IMR-90 (cell line): Measurements from ENCODE around the gene LRRTM4. TPM values are rescaled to one million over a fixed set of nuclear protein-coding genes. Genes with fewer than 3 reads are reported as not detected.

ENCODE experiments used
- ATAC-seq: fragments of 200-7000 bp; cut with Tn5 transposase; 2 replicates; pipeline ENCODE4 v1.9.1; 2020; ENCODE audit warnings: low read depth, mild to moderate bottlenecking, moderate library complexity
- BruUV-seq: library from RNA; stranded (reverse); fragments of 400-500 nt; replicated peaks from 2 replicates; lab custom pipeline; 2021; lab: Mats Ljungman, UMichigan
- CTCF ChIA-PET: fragments of 300-600 bp; formaldehyde crosslinking; extraction: SDS; loops from one replicate; lab custom pipeline; 2021; ENCODE audit warnings: antibody characterized with exemption; lab: Yijun Ruan, JAX
- POLR2A ChIA-PET: fragments of 300-600 bp; sonication (Branson Sonifier 250); formaldehyde crosslinking; loops from one replicate; lab custom pipeline; 2022; ENCODE audit warnings: antibody characterized with exemption; ENCODE audit not compliant: unreplicated experiment; lab: Charles Lee
- DNase-seq: peaks from one replicate; pipeline ENCODE4 v3.0.0; 2013
- H2AFZ ChIP-seq: replicated peaks from 2 replicates; pipeline ENCODE3; 2013; ENCODE audit warnings: low read length, mild to moderate bottlenecking; ENCODE audit not compliant: poor library complexity
- H2AK5ac ChIP-seq: 2 replicates; pipeline ENCODE4 v1.6.1; 2013; ENCODE audit warnings: low read depth, low read length, inconsistent platforms
- H2AK9ac ChIP-seq: replicated peaks from 2 replicates; pipeline ENCODE3; 2013; ENCODE audit warnings: mild to moderate bottlenecking, low read depth, low read length, moderate library complexity; ENCODE audit not compliant: poor library complexity
- H2BK120ac ChIP-seq: 2 replicates; pipeline ENCODE4 v1.6.1; 2013; ENCODE audit warnings: low read depth, low read length, inconsistent platforms
- H2BK15ac ChIP-seq: 3 replicates; pipeline ENCODE4 v1.6.1; 2013; ENCODE audit warnings: low read depth, low read length, inconsistent platforms
- H2BK20ac ChIP-seq: 2 replicates; pipeline ENCODE4 v1.6.1; 2013; ENCODE audit warnings: low read depth, mild to moderate bottlenecking, inconsistent platforms, low read length, moderate library complexity
- H2BK5ac ChIP-seq: 2 replicates; pipeline ENCODE4 v1.6.1; 2013; ENCODE audit warnings: mild to moderate bottlenecking, low read depth, low read length, inconsistent platforms; ENCODE audit not compliant: poor library complexity, severe bottlenecking
- H3K14ac ChIP-seq: replicated peaks from 2 replicates; pipeline ENCODE4 v1.6.1; 2013; ENCODE audit warnings: low read depth, low read length, inconsistent platforms
- H3K18ac ChIP-seq: 2 replicates; pipeline ENCODE4 v1.6.1; 2013; ENCODE audit warnings: low read depth, low read length, control low read depth
- H3K23ac ChIP-seq: 2 replicates; pipeline ENCODE4 v1.6.1; 2013; ENCODE audit warnings: low read depth, low read length, inconsistent platforms
- H3K27ac ChIP-seq: 2 replicates; pipeline ENCODE4 v1.5.1; 2013; ENCODE audit warnings: mild to moderate bottlenecking, control low read depth, low read length; ENCODE audit not compliant: insufficient read depth
- H3K27me3 ChIP-seq: 2 replicates; pipeline ENCODE4 v1.6.1; 2013; ENCODE audit warnings: low read length; ENCODE audit not compliant: control insufficient read depth, insufficient read depth
- H3K36me3 ChIP-seq: 2 replicates; pipeline ENCODE4 v1.6.1; 2013; ENCODE audit warnings: low read length, mixed read lengths; ENCODE audit not compliant: control insufficient read depth, insufficient read depth
- H3K4ac ChIP-seq: 2 replicates; pipeline ENCODE4 v1.6.1; 2013; ENCODE audit warnings: low read depth, low read length, inconsistent platforms
- H3K4me1 ChIP-seq: 2 replicates; pipeline ENCODE4 v1.6.1; 2013; ENCODE audit warnings: low read length, mixed read lengths; ENCODE audit not compliant: control insufficient read depth, insufficient read depth
- H3K4me2 ChIP-seq: 2 replicates; pipeline ENCODE4 v1.6.1; 2013; ENCODE audit warnings: low read depth, mild to moderate bottlenecking, control low read depth, low read length, moderate library complexity
- H3K4me3 ChIP-seq: 2 replicates; pipeline ENCODE4 v1.5.1; 2013; ENCODE audit warnings: low read depth, mild to moderate bottlenecking, control low read depth, low read length, moderate library complexity; ENCODE audit not compliant: insufficient read depth
- H3K56ac ChIP-seq: 2 replicates; pipeline ENCODE4 v1.6.1; 2013; ENCODE audit warnings: low read length, inconsistent platforms; ENCODE audit not compliant: insufficient read depth; ENCODE audit errors: extremely low read depth
- H3K79me1 ChIP-seq, 2 experiments: 2 replicates each; pipeline ENCODE4 v1.6.1; 2013; ENCODE audit warnings: low read length in 2 of 2, inconsistent platforms in 1 of 2, low read depth in 1 of 2
- H3K9ac ChIP-seq: 2 replicates; pipeline ENCODE4 v1.6.1; 2013; ENCODE audit warnings: low read depth, low read length, control low read depth
- H3K9me1 ChIP-seq: 2 replicates; pipeline ENCODE4 v1.6.1; 2013; ENCODE audit warnings: low read length, inconsistent platforms; ENCODE audit not compliant: insufficient read depth
- H3K9me3 ChIP-seq: 2 replicates; pipeline ENCODE4 v1.6.1; 2013; ENCODE audit warnings: low read length; ENCODE audit not compliant: control insufficient read depth, insufficient read depth
- H4K20me1 ChIP-seq: 2 replicates; pipeline ENCODE4 v1.6.1; 2013; ENCODE audit warnings: low read length, inconsistent platforms; ENCODE audit not compliant: insufficient read depth
- H4K5ac ChIP-seq: 2 replicates; pipeline ENCODE4 v1.6.1; 2013; ENCODE audit warnings: mild to moderate bottlenecking, low read depth, low read length, control low read depth
- H4K8ac ChIP-seq, 2 experiments: 2 replicates each; pipeline ENCODE4 v1.6.1; 2013; ENCODE audit warnings: low read depth in 2 of 2, low read length in 2 of 2, control low read depth in 1 of 2, inconsistent platforms in 1 of 2
- H4K91ac ChIP-seq: 2 replicates; pipeline ENCODE4 v1.6.1; 2013; ENCODE audit warnings: low read depth, low read length, inconsistent platforms; ENCODE audit not compliant: insufficient read depth
- BHLHE40 ChIP-seq: fragments of 150-350 bp; IDR thresholded peaks from 2 replicates; pipeline ENCODE4 v1.6.1; 2016; ENCODE audit warnings: mild to moderate bottlenecking, low read depth, low read length
- CEBPB ChIP-seq: IDR thresholded peaks from 2 replicates; pipeline ENCODE4 v1.6.1; 2012; ENCODE audit warnings: low read depth, low read length, improper control_type of control experiment
- CHD1 ChIP-seq: IDR thresholded peaks from 2 replicates; pipeline ENCODE4 v1.6.1; 2012; ENCODE audit warnings: low read depth, low read length, improper control_type of control experiment
- FOS ChIP-seq: fragments of 150-350 bp; IDR thresholded peaks from 2 replicates; pipeline ENCODE4 v1.6.1; 2016; ENCODE audit warnings: low read depth, low read length
- MAFK ChIP-seq: IDR thresholded peaks from 2 replicates; pipeline ENCODE4 v1.6.1; 2012; ENCODE audit warnings: low read depth, low read length, improper control_type of control experiment
- MAZ ChIP-seq: IDR thresholded peaks from 2 replicates; pipeline ENCODE4 v1.6.1; 2012; ENCODE audit warnings: low read depth, mild to moderate bottlenecking, low read length, improper control_type of control experiment, moderate library complexity, borderline replicate concordance
- MXI1 ChIP-seq: IDR thresholded peaks from 2 replicates; pipeline ENCODE4 v1.6.1; 2012; ENCODE audit warnings: low read depth, mild to moderate bottlenecking, low read length, moderate library complexity, borderline replicate concordance
- NFE2L2 ChIP-seq: fragments of 150-350 bp; IDR thresholded peaks from 2 replicates; pipeline ENCODE4 v1.6.1; 2016; ENCODE audit warnings: low read depth, mild to moderate bottlenecking, low read length
- POLR2A ChIP-seq: IDR thresholded peaks from 2 replicates; pipeline ENCODE4 v1.6.1; 2012; ENCODE audit warnings: mild to moderate bottlenecking, low read depth, low read length
- RAD21 ChIP-seq: IDR thresholded peaks from 2 replicates; pipeline ENCODE4 v1.6.1; 2012; ENCODE audit warnings: low read length, improper control_type of control experiment
- RCOR1 ChIP-seq: IDR thresholded peaks from 2 replicates; pipeline ENCODE4 v1.6.1; 2012; ENCODE audit warnings: mild to moderate bottlenecking, low read length, improper control_type of control experiment; ENCODE audit not compliant: insufficient replicate concordance
- RFX5 ChIP-seq: IDR thresholded peaks from 2 replicates; pipeline ENCODE4 v1.8.0; 2012; ENCODE audit warnings: low read depth, mild to moderate bottlenecking, low read length, moderate library complexity
- SMC3 ChIP-seq: fragments of 150-350 bp; IDR thresholded peaks from 2 replicates; pipeline ENCODE4 v1.6.1; 2016; ENCODE audit warnings: low read depth, mild to moderate bottlenecking, antibody characterized with exemption, low read length, moderate library complexity
- dilution Hi-C: fragments of 300-500 bp; cut with HindIII; formaldehyde crosslinking; loops from one replicate; pipeline ENCODE4 v1.14.3; 2018; ENCODE audit warnings: low sequenced_read_pairs; ENCODE audit not compliant: unreplicated experiment
- in situ Hi-C: fragments of 300-500 bp; cut with MboI; formaldehyde crosslinking; loops from 3 replicates; pipeline ENCODE4 v1.14.3; 2019; ENCODE audit warnings: low sequenced_read_pairs, inconsistent platforms, mixed read lengths
- intact Hi-C: fragments of 100-400 bp; cut with micrococcal nuclease; formaldehyde crosslinking; loops from 2 replicates; pipeline ENCODE4 v1.10.0; 2022
- polyA plus RNA-seq, 3 experiments: library from polyadenylated mRNA; depleted of rRNA; stranded (reverse); fragments of >200 nt; gene quantifications; 2 replicates each; pipeline ENCODE4 v1.2.3, GENCODE V29; 2012; ENCODE audit warnings: low replicate concordance in 1 of 3
- total RNA-seq: library from RNA; depleted of rRNA; stranded (reverse); fragments of >200 nt; gene quantifications from 2 replicates; pipeline ENCODE4 v1.2.3, GENCODE V29; 2012
- TF ChIP-seq, protein P1 (sequence below): fragments of 150-350 bp; IDR thresholded peaks from 2 replicates; pipeline ENCODE4 v1.6.1; 2017; ENCODE audit warnings: mild to moderate bottlenecking, antibody characterized with exemption, low read length, low read depth
- TF ChIP-seq, protein P2 (sequence below): fragments of 150-350 bp; IDR thresholded peaks from 2 replicates; pipeline ENCODE4 v1.6.1; 2016; ENCODE audit warnings: low read depth, mild to moderate bottlenecking, low read length, moderate library complexity, borderline replicate concordance
- TF ChIP-seq, protein P3 (sequence below): conservative IDR thresholded peaks from 2 replicates; pipeline ENCODE4 v1.5.1; 2012; ENCODE audit warnings: mild to moderate bottlenecking, low read depth, low read length, improper control_type of control experiment

Gene LRRTM4
- total and polyA plus RNA-seq, 2 of the 4 experiments (the other 2 are of a cell fraction) = not detected

DNA sequence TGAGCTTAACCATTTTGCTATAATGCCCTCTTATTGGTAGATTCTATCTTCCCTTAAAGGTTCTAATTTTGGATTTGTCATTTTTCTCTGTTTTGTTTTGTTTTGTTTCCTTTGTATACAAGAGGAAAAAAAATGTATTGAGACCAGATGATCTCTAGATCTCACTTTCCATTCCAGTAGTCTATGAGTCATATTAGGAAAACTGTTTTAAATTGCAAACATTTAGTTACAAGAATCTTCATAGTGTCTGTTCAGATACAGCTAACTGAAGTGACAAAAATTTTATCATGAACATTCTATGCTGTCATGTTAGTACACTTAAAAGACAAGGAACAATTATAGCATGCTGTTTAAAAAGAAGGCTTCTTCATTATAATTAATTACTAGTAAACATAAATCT is 322.8 kb downstream of the LRRTM4 start:
- Histone ChIP-seq H2BK120ac (no peak overlapping the region), H3K4me1 (no peaks in the 10 kb centered on the region), H3K9me3 (no peaks in the 10 kb centered on the region), H4K91ac (no peak overlapping the region), H3K36me3 (no peaks in the 10 kb centered on the region), H3K9me1 (no peaks in the 10 kb centered on the region), H4K5ac (no peak overlapping the region), H3K4me2 (no peak overlapping the region), H2AFZ (no peak overlapping the region), H3K79me1 (no peaks in the 10 kb centered on the region), H3K4ac (no peak overlapping the region), H3K23ac (no peak overlapping the region), H2BK20ac (no peak overlapping the region), H2BK15ac (no peak overlapping the region), H3K27ac (no peak overlapping the region), H2AK5ac (no peak overlapping the region), H2BK5ac (no peak overlapping the region), H3K9ac (no peak overlapping the region), H4K8ac (no peak overlapping the region), H3K14ac (no peak overlapping the region), H3K27me3 (no peaks in the 10 kb centered on the region), H3K4me3 (no peak overlapping the region), H3K56ac (no peak overlapping the region), H2AK9ac (no peak overlapping the region), H4K20me1 (no peaks in the 10 kb centered on the region), H3K18ac (no peak overlapping the region)
- dilution Hi-C loops (no loop called here), intact Hi-C loops (no loop called here), in situ Hi-C loops (no loop called here)
- no peak for ATAC-seq
- ChIA-PET CTCF (no interaction called here), POLR2A (no interaction called here)
- no peak for DNase-seq
- TF ChIP-seq, protein P1, sequence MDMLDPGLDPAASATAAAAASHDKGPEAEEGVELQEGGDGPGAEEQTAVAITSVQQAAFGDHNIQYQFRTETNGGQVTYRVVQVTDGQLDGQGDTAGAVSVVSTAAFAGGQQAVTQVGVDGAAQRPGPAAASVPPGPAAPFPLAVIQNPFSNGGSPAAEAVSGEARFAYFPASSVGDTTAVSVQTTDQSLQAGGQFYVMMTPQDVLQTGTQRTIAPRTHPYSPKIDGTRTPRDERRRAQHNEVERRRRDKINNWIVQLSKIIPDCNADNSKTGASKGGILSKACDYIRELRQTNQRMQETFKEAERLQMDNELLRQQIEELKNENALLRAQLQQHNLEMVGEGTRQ = no peak
- no peak for TF ChIP-seq POLR2A
- TF ChIP-seq CEBPB = no peak
- TF ChIP-seq SMC3 = no peak
- no peak for TF ChIP-seq RAD21
- no peak for TF ChIP-seq RCOR1
- no peak for TF ChIP-seq CHD1
- TF ChIP-seq RFX5 = no peak
- TF ChIP-seq, protein P2, sequence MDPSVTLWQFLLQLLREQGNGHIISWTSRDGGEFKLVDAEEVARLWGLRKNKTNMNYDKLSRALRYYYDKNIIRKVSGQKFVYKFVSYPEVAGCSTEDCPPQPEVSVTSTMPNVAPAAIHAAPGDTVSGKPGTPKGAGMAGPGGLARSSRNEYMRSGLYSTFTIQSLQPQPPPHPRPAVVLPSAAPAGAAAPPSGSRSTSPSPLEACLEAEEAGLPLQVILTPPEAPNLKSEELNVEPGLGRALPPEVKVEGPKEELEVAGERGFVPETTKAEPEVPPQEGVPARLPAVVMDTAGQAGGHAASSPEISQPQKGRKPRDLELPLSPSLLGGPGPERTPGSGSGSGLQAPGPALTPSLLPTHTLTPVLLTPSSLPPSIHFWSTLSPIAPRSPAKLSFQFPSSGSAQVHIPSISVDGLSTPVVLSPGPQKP = no peak
- no peak for TF ChIP-seq BHLHE40
- TF ChIP-seq MXI1 = no peak
- TF ChIP-seq FOS = no peak
- TF ChIP-seq, protein P3, sequence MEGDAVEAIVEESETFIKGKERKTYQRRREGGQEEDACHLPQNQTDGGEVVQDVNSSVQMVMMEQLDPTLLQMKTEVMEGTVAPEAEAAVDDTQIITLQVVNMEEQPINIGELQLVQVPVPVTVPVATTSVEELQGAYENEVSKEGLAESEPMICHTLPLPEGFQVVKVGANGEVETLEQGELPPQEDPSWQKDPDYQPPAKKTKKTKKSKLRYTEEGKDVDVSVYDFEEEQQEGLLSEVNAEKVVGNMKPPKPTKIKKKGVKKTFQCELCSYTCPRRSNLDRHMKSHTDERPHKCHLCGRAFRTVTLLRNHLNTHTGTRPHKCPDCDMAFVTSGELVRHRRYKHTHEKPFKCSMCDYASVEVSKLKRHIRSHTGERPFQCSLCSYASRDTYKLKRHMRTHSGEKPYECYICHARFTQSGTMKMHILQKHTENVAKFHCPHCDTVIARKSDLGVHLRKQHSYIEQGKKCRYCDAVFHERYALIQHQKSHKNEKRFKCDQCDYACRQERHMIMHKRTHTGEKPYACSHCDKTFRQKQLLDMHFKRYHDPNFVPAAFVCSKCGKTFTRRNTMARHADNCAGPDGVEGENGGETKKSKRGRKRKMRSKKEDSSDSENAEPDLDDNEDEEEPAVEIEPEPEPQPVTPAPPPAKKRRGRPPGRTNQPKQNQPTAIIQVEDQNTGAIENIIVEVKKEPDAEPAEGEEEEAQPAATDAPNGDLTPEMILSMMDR = no peak
- TF ChIP-seq MAFK = no peak
- TF ChIP-seq MAZ = no peak
- no peak for TF ChIP-seq NFE2L2
- no TSS peak for BruUV-seq
